ENCODE results near the gene OSBP2. TPM values are rescaled to one million over a fixed set of nuclear protein-coding genes. Genes with fewer than 3 reads are reported as not detected.
A peak's percentile ranks its signal among the peaks of the same experiment; 100 is the strongest.

The OSBP2 gene
- total RNA-seq, 1 donor from 2014 or later, result 15.8 TPM

DNA sequence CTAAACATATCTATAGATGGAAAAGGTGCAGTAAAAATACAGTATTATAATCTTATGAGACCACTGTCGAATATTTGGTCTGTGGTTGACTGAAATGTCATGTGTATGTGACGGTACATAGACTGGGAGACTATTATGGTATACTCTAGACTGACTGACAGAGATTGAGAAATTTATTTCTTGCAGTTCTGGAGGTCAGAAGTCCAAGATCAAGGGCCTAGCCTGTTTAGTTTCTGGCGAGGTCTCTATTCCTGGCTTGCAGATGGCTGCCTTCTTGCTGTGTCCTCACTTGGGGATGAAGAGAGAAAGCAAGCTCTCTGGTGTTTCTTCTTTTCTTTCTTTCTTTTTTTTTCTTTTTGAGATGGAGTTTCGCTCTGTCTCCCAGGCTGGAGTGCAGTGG, 7.3 kb upstream of the OSBP2 start:
- no peak overlapping the region for H3K27ac Mint-ChIP-seq

DNA sequence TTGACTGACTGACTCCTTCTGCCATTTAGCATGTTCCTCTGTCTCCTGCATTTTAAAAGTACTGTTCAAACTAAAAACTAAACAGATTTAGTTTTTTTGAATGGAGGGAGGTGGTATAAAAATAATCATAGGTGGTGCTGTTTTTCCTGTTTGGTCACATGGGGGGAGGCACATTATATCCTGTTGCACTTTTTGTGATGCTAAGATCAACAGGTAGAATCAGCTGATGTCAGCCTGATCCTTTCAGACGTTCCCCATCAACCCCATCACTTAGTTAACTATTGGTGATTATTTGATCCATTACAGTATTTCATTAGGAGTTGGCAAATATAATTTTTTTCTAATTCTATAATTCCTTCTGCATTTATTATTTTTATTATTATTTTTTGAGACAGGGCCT, 5.1 kb upstream of the OSBP2 start:
- Mint-ChIP-seq H3K9me3 (no peaks in the 10 kb centered on the region), H3K27ac (no peak overlapping the region), H3K4me3 (no peak overlapping the region), H3K36me3 (no peaks in the 10 kb centered on the region), H3K4me1 (peaks cover 10% of the 10 kb centered on the region), H3K27me3 (ENCODE audit: low read depth) (peaks cover 5% of the 10 kb centered on the region)
- TF ChIP-seq CTCF (IDR thresholded peaks at IDR 0.05; ENCODE audit: unreplicated experiment), result no peak
- no peak for DNase-seq (ENCODE audit: low spot score in 2 of 2, unreplicated experiment in 2 of 2)

More for the DNA sequence above, 7.3 kb upstream of the OSBP2 start:
- H3K9me3 Mint-ChIP-seq, result no peaks in the 10 kb centered on the region
- H3K4me3 Mint-ChIP-seq, result no peak overlapping the region
- H3K36me3 Mint-ChIP-seq, result no peaks in the 10 kb centered on the region
- peaks cover 5% of the 10 kb centered on the region for H3K27me3 Mint-ChIP-seq (ENCODE audit: low read depth)
- no peak for DNase-seq (ENCODE audit: low spot score in 2 of 2, unreplicated experiment in 2 of 2)
- no peaks in the 10 kb centered on the region for H3K4me1 Mint-ChIP-seq
- no peak for TF ChIP-seq CTCF (IDR thresholded peaks at IDR 0.05; ENCODE audit: unreplicated experiment)

DNA sequence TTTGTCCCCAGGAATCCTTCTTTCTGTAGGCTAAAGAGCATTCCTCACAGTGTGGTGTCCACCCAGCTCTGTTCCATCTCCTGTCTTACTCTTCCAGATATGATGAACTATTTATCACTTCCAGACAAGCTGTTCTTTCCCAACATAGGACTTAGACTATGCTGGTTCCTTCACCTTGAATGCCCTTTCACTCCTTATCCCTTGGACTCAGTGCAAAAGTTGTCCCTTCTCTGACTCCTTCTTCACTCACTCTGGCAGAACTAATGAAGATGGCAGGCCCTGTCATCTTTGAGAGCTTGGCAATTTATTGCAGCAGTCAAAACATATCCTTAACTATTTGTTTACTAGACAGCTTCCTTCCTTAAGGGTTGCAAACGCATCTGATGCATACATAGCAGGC, 3.5 kb upstream of the OSBP2 start:
- Mint-ChIP-seq H3K4me3 (no peak overlapping the region), H3K27ac (no peak overlapping the region), H3K9me3 (no peaks in the 10 kb centered on the region), H3K4me1 (peaks cover 20% of the 10 kb centered on the region), H3K27me3 (ENCODE audit: low read depth) (peaks cover 5% of the 10 kb centered on the region), H3K36me3 (no peaks in the 10 kb centered on the region)
- no peak for TF ChIP-seq CTCF (IDR thresholded peaks at IDR 0.05; ENCODE audit: unreplicated experiment)
- DNase-seq (ENCODE audit: low spot score in 2 of 2, unreplicated experiment in 2 of 2), result no peak

- no peaks in the 10 kb centered on the region for H3K36me3 Mint-ChIP-seq
- H3K4me3 Mint-ChIP-seq, result peak overlapping the region; percentile 89
- H3K27ac Mint-ChIP-seq, result peak overlapping the region; percentile 98
- peak; percentile 53 to 70 for DNase-seq (ENCODE audit: low spot score in 2 of 2, unreplicated experiment in 2 of 2)
- H3K9me3 Mint-ChIP-seq, result no peaks in the 10 kb centered on the region
- TF ChIP-seq CTCF (IDR thresholded peaks at IDR 0.05; ENCODE audit: unreplicated experiment), result no peak
- H3K4me1 Mint-ChIP-seq, result peaks cover 21% of the 10 kb centered on the region
- peaks cover 8% of the 10 kb centered on the region for H3K27me3 Mint-ChIP-seq (ENCODE audit: low read depth)
Observed at GRCh38 chr22:30694171-30694639, 469 bp upstream of the OSBP2 start.

DNA sequence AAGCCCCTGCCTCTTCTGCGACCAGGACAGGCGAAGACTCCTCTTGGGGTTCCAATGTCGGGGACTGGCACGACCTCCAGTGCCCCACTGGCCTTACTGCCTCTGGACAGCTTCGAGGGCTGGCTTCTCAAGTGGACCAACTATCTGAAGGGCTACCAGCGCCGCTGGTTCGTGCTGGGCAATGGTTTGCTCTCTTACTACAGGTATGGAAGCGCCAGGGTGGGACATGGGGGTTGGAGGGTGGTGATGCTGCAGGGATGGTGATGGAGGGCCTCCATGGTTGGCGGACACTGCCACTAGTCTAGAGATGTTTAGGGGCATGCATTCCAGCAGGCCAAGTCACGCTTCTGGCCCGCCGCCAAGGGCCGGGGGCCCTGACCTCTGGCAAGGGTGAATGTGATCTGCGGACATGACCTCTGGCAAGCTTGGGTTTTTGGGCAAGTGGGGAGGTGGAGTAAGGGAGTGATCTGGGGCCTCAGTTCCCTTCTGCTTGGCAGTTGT, 727 bp downstream of the OSBP2 start:
- no peak for TF ChIP-seq CTCF (IDR thresholded peaks at IDR 0.05; ENCODE audit: unreplicated experiment)
- Mint-ChIP-seq H3K4me1 (peaks cover 21% of the 10 kb centered on the region), H3K27ac (peak overlapping the region; percentile 71), H3K9me3 (no peaks in the 10 kb centered on the region), H3K36me3 (no peaks in the 10 kb centered on the region), H3K27me3 (ENCODE audit: low read depth) (peaks cover 8% of the 10 kb centered on the region), H3K4me3 (peak overlapping the region; percentile 69)
- no peak for DNase-seq (ENCODE audit: low spot score in 2 of 2, unreplicated experiment in 2 of 2)
